Fibroblast of skin of back (primary cell): Measurements from ENCODE around the gene MADCAM1.

Experiments
- DNase-seq: peaks from one replicate; pipeline ENCODE4 v3.0.0-alpha.2; 2013

MADCAM1 gene

DNA sequence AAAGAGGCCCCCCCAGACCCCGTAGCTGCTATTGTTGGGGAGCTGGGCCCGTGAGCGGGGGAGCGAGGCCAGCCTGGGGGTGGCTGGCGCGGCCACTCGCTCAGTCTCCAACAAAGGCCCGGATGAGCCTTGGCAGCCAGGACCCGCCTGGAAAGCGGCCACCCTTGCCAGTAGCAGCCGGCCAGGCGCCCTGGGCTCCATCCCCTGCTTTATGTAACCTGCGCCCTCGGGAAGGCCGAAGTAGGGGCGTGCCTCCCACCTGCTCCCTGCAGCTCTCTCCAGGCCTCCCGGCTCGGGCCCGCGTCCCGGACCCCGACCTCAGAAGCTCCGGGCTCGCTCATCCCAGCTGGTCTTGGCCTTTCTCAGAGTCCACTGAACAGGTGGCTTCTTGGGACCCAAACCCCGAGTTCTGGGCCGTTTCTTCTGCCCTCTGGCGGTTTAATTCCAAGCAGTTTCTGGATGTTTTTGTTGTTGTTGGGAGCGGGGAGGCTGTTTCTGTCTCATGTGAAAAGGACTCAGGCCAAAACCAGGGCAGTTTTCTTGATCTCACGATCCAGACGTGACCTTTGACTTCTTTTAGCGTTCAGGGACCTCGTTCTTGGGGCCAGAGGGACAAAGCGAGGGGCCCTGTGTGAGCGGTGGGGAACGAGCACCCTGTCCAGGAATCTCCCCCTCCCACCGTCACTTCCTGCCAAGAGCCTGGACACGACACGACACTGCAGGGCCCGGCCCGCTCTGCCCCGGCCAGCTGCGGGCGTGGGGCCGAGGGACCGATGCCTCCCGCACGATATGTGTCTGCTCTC lies 36.5 kb downstream of the MADCAM1 start:
- peak; percentile 63 for DNase-seq

GRCh38 chr19:533364-534058 lies 37.2 kb downstream of the MADCAM1 start:
- no peak for DNase-seq

DNA sequence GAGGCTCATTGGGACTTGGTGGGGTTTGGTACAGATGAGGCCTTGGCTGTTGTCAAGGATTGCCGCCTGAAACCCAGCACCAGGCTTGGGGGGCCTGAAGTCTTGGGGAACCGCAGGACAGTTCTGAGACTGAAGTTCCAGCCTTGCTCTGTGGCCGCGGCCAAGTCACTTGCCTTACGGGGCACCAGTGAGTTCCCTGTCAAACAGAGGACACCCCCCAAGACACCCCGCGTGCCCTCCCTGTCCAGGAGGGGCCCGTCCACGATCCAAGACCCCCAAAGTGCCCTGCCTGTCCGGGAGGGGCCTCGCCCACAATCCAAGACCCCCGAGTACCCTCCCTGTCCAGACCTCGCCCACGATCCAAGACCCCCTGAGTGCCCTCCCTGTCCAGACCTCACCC lies 37.8 kb downstream of the MADCAM1 start:
- DNase-seq: no peak

- DNase-seq: no peak
Observed at GRCh38 chr19:535017-535835, 38.9 kb downstream of the MADCAM1 start.

DNA sequence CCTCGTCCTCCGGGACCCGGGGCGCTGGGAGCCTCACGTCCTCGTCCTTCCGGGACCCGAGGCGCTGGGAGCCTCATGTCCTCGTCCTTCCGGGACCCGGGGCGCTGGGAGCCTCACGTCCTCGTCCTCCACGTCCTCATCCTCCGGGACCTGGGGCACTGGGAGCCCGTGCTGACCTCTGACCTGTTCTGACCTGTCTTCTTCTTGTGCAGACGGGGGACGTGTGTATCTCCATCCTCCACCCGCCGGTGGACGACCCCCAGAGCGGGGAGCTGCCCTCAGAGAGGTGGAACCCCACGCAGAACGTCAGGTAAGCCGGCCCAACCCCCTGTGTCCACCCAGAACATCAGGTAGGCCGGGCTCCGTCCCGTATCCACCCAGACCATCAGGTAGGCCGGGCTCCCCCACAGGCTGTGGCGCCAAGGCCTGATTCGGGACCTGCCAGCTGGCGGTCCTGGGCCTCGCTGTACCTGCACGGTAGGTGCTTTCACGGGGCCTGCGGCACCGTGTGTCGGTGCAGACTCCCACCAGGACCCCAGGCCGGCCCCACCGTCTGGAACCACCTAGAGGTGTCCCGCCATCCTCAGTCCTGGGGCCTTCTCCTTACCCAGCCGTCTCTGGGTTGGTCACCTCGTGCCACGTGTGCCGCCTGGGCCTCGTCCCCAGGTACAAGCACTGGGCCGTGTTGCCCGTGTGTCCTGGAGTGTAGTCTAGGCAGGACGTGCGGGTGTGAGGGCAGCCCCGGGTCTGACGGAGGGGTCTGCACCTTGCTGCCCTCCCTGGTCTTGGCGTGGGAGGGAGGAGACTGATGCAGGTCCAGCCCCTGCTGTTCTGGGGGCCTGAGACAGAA lies 40.0 kb downstream of the MADCAM1 start:
- no peak for DNase-seq

GRCh38 chr19:536881-537404 lies 40.7 kb downstream of the MADCAM1 start:
- DNase-seq: no peak

- DNase-seq: no peak
Observed at GRCh38 chr19:538641-539428, 42.5 kb downstream of the MADCAM1 start.

GRCh38 chr19:539429-540030 lies 43.2 kb downstream of the MADCAM1 start:
- no peak for DNase-seq

- DNase-seq: no peak
Observed at GRCh38 chr19:540867-541637, 44.8 kb downstream of the MADCAM1 start.

DNA sequence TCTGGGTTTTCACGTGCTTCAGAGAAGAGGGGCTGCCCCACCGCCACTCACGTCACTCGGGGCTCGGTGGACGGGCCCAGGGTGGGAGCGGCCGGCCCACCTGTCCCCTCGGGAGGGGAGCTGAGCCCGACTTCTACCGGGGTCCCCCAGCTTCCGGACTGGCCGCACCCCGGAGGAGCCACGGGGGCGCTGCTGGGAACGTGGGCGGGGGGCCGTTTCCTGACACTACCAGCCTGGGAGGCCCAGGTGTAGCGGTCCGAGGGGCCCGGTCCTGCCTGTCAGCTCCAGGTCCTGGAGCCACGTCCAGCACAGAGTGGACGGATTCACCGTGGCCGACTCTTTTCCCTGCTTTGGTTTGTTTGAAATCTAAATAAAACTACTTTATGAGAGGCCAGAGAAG lies 45.4 kb downstream of the MADCAM1 start:
- DNase-seq: no peak

DNA sequence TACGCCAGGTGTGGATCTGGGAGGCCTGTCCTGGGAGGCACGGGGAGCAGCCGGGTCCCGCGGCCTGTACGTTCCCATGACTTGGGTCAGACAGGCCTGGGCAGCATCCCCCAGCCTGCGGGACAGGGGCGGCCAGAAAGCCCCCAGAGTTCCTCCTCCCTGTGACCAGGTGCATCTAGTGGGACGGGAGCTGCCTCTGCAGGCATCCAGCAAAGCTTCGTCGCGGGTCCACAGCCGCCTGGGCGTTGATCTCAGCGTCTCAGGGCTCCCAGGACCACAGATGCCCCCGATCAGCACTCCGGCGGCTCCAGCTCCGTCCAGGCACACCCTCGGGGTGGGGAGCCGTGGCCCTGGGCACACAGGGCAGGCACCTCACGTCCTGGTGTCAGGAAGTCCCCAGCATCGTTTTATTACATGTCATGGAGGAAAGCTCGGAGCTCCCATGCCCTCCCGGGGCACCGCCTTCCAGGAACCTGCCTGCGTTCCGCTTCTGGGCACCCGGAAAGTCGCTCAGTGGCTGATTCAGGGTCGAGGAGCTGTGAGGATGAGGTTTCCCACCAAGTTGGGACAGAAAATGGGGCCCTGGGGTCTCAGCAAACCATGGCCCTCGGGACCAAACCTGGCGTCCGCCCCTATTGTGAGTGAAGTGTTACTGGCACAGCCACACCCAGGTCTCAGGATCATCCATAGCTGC lies 46.0 kb downstream of the MADCAM1 start:
- DNase-seq: no peak

DNA sequence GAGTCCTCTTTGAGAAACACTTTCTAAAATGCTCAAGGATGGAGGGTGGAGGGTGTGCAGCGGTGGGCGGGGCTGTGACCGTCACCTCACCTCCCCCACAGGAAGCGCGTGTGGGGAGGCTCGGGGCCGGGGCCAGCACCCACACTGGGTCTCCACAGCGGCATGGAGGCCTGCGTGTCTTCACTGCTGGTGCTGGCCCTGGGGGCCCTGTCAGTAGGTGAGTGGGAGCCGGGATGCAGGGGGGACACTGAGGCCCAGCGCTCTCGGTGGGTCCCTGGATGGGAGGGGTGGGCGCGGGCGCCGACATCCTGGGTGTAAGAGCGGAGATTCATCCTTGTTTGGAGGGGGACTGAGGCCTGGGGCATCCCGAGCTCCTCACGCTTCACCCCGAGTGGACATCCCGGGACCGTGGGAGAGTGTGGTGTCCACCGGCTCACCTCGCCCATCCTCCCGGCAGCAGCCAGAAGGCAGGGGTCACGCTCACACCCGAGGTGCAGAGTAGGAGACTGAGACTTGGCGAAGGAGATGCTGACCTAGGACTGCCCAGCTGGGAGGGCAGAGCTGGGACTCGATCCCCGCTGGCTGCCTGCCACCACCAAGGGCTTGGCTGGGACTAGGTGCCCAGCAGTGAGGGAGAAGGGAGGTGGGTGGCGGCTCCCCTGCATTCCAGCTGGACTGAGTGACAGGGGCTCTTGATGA lies 47.8 kb downstream of the MADCAM1 start, which contains the start of gene GZMM:
Gene GZMM (plus strand): TSS at position 144 of the 699 bp plus-strand sequence. CDS start 19 bp downstream, at position 163.
- DNase-seq: no peak

DNA sequence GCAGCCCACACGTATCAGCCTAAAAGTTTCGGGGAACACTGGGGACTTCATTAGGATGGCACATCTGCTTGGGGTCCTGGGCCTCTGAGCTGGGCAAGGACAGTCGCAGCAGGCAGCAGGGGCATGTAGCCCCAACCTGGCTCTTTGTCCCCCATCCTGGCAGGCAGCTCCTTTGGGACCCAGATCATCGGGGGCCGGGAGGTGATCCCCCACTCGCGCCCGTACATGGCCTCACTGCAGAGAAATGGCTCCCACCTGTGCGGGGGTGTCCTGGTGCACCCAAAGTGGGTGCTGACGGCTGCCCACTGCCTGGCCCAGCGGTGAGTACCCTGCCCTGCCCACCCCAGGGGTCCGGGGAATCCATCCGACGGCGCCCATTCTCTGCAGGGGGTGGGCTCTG lies 50.8 kb downstream of the MADCAM1 start:
- no peak for DNase-seq

DNA sequence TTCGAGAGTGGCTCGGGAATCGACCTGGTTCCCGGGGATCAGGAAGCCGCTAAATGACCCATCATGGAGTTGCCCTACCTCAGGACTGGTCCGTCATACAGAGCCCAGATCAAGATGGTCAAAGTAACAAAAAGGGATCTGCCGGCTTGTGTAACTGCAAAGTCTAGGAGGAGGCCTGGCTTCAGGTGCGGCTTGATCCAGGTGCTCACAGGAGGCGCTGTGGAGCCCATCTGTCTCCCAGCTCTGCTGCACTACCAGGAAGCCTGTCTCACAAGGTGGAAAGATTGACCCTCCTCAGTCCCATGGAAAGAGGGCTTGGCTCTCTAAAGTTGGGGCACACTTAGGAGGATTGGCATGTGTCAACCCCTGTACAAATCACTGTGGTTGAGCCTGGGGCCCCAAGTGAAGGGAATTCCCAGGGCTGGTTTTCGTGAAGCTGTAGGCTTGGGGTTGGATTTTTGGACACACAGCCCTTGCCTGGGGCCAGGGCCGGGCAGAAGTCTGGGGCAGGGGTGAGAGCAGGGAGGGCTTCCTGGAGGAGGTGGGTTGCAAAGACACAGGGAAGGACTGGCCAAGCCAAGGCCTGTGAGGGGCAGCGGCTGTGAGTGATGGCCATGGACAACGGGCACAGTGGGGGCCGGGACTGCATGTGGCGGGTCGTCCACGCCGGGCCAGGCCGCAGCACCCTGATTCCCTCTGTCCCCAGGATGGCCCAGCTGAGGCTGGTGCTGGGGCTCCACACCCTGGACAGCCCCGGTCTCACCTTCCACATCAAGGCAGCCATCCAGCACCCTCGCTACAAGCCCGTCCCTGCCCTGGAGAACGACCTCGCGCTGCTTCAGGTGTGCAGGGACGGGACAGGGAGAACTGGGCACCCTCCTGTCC lies 51.8 kb downstream of the MADCAM1 start:
- DNase-seq: no peak

- DNase-seq: no peak
Observed at GRCh38 chr19:548886-549830, 52.9 kb downstream of the MADCAM1 start.

GRCh38 chr19:554817-555216 lies 58.5 kb downstream of the MADCAM1 start:
- no peak for DNase-seq
